Astrocyte of the cerebellum (primary cell): ENCODE measurements around the gene AFF3.

Source experiments
- DNase-seq: peaks from one replicate; pipeline ENCODE4 v3.0.0-alpha.2; 2011; ENCODE audit warnings: low read depth
- H3K4me3 ChIP-seq: 2 replicates; pipeline ENCODE4 v1.5.1; 2011; ENCODE audit warnings: mild to moderate bottlenecking, low read depth, low read length, moderate library complexity
- in situ Hi-C: cut with HindIII; loops from 2 replicates; pipeline ENCODE4 v1.10.0; 2017; ENCODE audit warnings: low sequenced_read_pairs
- TF ChIP-seq, protein P1 (sequence below): IDR thresholded peaks from 2 replicates; pipeline ENCODE4 v1.5.1; 2012; ENCODE audit warnings: low read length, low read depth, moderate library complexity, mild to moderate bottlenecking; ENCODE audit errors: missing control alignments

Gene AFF3

DNA sequence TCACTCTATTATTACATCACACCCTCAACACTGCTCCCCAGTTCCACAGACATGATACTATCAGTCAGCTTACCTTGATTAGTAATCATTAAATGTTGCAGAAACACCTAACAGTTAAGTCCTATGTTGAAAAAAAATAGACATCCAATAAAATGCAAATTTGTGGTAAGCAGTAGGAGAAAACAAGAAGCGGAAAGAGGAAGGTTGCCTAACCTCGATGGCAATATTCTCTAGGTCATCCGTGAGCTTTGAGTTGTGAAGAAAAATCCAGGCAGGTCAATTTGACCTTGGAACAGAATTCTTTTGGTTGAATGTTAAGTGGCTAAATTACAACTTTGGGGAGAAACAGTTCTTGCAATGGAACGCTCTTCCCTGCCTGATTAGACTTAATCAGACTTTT, 264.4 kb downstream of the AFF3 start:
- in situ Hi-C loops, result no loop called here
- no peak for DNase-seq
- H3K4me3 ChIP-seq, result no peak overlapping the region
- TF ChIP-seq, protein P1, sequence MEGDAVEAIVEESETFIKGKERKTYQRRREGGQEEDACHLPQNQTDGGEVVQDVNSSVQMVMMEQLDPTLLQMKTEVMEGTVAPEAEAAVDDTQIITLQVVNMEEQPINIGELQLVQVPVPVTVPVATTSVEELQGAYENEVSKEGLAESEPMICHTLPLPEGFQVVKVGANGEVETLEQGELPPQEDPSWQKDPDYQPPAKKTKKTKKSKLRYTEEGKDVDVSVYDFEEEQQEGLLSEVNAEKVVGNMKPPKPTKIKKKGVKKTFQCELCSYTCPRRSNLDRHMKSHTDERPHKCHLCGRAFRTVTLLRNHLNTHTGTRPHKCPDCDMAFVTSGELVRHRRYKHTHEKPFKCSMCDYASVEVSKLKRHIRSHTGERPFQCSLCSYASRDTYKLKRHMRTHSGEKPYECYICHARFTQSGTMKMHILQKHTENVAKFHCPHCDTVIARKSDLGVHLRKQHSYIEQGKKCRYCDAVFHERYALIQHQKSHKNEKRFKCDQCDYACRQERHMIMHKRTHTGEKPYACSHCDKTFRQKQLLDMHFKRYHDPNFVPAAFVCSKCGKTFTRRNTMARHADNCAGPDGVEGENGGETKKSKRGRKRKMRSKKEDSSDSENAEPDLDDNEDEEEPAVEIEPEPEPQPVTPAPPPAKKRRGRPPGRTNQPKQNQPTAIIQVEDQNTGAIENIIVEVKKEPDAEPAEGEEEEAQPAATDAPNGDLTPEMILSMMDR, result no peak

DNA sequence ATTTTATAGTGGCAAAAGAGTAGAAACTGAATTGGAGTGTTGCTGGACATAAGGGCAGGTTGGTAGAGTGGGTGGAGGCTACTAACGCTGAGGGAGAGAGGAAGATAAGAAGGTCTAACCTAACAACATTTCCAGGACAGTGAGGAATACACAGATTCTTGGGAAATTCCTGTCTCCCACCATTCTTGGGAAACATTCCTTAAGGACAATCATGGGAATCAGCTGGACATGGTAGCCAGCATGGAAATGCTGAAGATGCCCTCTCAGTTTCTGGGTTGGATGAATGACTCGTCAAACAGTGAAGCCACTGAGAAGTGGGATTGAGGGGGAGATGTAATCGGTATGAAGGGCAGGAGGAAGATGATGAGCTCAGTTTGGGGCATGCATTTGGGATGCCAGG, 265.4 kb downstream of the AFF3 start:
- in situ Hi-C loops, result no loop called here
- no peak overlapping the region for H3K4me3 ChIP-seq
- no peak for DNase-seq
- TF ChIP-seq, protein P1, result no peak

DNA sequence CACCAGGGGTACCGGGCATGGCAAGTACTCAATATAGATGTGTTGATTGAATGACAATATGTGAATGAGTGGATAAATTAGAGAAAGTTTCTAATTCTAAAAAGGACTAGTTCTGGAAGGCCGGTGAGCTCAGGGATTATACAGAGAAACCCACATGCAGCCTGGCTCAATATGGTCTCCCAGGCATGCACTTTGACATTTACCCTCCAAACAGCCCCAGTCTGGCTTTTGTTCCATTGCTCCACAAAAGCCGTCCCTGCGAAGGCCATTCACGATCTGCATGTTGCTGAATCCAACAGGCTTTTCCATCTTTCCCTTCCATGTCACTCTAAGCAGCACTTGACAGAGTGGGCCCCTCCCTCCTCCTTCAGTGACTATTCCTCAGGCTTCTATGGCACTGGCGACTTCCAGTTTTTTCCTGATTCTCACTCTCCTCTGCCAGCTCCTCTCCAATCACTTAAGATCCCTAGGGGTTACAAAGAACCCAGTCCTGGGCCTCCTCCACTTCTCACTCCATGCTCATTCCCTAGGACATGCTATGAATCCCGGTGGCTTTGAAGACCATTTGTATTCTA, 266.7 kb downstream of the AFF3 start:
- in situ Hi-C loops, result no loop called here
- DNase-seq, result no peak
- H3K4me3 ChIP-seq, result no peak overlapping the region
- TF ChIP-seq, protein P1, result no peak

DNA sequence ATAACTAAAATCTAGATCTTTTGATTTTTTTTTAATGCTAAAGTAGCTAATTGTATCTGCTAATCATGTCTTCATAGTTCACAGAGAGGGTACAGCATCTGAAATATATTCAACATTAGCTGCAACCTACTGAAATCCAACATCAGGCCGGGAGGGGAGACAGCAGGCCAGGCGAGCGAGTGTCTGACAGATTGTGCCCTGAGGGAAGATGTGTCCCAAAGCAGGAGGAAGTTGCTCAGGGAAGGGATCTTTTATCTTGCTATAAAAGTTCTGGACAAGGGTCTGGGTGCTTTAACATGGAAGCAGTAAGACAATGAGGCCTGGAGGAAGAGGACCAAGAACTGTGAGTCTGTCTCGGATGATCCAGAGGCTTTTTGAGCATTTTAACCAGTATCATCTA, 274.1 kb downstream of the AFF3 start:
- TF ChIP-seq, protein P1, result no peak
- no peak for DNase-seq
- H3K4me3 ChIP-seq, result no peak overlapping the region
- in situ Hi-C loops, result no loop called here

DNA sequence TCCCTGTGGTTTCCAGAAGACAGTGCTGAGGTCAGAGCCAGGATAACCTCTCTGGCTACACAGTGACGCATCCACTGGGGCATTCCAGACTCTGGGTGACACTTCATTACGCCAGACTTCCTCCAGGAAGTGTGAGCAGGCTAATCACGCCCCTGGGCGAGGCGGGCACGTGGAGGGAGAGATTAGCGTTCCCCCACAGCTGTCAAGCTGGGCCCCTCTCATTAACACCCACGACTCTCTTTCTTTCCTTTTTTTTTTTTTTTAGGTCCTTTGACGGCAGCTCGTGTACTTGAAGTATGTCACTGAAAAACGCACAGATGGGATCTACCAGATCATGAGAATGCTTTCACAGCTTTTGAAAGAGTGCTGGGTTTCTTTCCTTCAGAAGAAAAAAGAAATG, 274.6 kb downstream of the AFF3 start:
- no peak for DNase-seq
- TF ChIP-seq, protein P1, result no peak
- in situ Hi-C loops, result no loop called here
- no peak overlapping the region for H3K4me3 ChIP-seq

DNA sequence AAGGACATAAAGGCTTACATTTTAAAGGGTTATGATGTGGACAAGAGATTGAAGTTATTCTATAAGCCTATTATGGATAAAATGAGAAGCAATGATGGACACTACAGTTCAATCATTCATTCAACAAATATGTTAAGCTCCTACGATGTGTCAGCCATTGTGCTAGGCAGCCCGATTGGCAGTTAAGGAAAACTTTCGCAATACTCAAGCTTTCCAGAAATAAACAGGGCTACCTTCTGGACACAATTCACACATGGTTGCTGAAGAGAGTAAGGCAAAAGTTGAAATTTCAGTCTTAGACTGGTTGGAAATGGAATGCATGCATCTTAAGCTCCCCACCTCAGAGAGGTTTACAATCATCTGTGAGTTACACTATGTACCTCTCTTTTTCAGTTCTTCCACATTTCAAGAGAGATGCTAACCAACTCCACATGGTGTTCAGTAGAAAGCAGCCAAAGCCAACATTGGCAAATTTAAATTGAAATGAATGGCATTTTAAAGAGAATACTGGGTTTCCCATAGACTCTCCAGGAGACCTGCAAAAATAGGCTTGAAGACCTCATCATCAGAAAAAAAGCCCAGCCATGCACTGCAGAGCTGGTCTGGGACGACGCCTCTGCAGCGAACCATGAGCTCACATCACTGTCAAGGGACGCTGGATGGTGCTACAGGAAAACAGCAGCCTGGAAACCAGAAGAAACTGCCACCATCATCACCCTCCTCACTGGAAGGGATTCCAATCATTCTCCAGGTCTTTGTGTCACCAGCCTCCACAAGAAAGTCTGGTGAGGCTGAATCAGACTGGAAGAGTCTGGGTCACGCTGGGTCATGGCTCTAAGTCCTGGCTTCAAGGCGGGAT, 276.3 kb downstream of the AFF3 start:
- TF ChIP-seq, protein P1, result no peak
- no peak for DNase-seq
- no peak overlapping the region for H3K4me3 ChIP-seq
- in situ Hi-C loops, result no loop called here
